ENCODE measurements around the gene ADAD2. TPM values are rescaled to one million over a fixed set of nuclear protein-coding genes. Genes with fewer than 3 reads are reported as not detected.
A peak's percentile ranks its signal among the peaks of the same experiment; 100 is the strongest.

ADAD2 gene
- total RNA-seq, 4 donors from 2014 or later, result 1.1 to 4.2 (median 1.9) TPM; not detected in 1

DNA sequence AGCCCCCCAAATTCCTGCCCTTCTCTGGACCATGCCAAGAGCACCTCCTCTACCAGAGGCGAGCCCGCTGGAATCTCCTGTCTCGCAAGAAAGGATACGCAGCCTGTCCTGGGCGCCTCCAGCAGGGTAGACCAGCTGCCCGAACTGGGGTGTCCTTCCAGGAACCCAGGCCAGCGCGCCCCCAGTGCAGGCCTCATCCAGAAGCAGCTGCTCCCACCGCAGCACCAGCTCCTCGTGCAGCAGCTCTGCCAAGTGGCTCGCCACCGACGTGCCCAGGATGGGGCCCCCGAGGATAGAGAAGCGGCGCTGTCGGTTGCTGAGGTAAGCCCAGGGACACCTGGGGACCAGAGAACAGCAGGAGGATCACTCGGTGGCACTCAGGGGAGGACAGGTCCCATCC lies 8.9 kb upstream of the ADAD2 start:
- TF ChIP-seq POLR2A (IDR thresholded peaks at IDR 0.05) (no peak), CTCF (IDR thresholded peaks at IDR 0.05) (no peak)
- H3K4me3 ChIP-seq, result no peak overlapping the region
- no peak for DNase-seq
- H3K27me3 ChIP-seq, result no peaks in the 10 kb centered on the region
- intact Hi-C loops (cut with DNase I), result loop anchor here (10.0 kb wide), 1 partner anchor 97 kb away; no protein-coding TSS in a partner anchor
- H3K4me1 ChIP-seq, result peaks cover 19 to 65% (median 23%) of the 10 kb centered on the region in 3 donors
- WGBS, 2 donors, result no CpG with 5 or more reads among the region's 18 CpGs
- no peaks in the 10 kb centered on the region for H3K9me3 ChIP-seq
- H3K36me3 ChIP-seq, result peaks cover 22 to 74% (median 31%) of the 10 kb centered on the region in 3 donors
- no peak overlapping the region for H3K27ac ChIP-seq

- Histone ChIP-seq H3K9me3 (no peaks in the 10 kb centered on the region), H3K4me3 (no peak overlapping the region), H3K4me1 (peaks cover 13 to 60% (median 15%) of the 10 kb centered on the region in 3 donors), H3K27me3 (no peaks in the 10 kb centered on the region), H3K27ac (peak overlapping the region in 1 of 4 donors; percentile 91), H3K36me3 (peaks cover 22 to 73% (median 31%) of the 10 kb centered on the region in 3 donors)
- TF ChIP-seq CTCF (IDR thresholded peaks at IDR 0.05) (no peak), POLR2A (IDR thresholded peaks at IDR 0.05) (no peak)
- no peak for DNase-seq
- WGBS, 2 donors, result 94 to 95% methylated on average over 11 to 15 of the region's 26 CpGs
- intact Hi-C loops (cut with DNase I), result loop anchor here (10.0 kb wide), 1 partner anchor 98 kb away; no protein-coding TSS in a partner anchor
These were observed 8.0 kb upstream of the ADAD2 start for GRCh38 chr16:84182680-84183571.

DNA sequence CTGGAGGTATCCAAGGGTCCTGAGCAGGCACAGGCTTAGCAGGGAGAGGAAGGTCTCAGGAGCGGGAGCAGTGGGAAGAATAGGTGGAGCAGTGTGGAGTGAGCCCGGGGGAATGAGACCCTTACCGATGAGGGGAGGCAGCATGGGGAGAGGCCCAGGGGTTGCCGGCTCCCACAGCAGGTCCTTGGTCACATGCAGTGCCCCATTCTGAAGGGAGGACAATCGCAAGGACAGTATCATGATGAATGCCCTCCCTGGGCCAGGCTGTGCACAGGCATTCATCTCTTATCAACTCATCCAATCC lies 7.4 kb upstream of the ADAD2 start:
- 93 to 96% methylated on average over 5 of the region's 5 CpGs for WGBS, 2 donors
- intact Hi-C loops (cut with DNase I), result loop anchor here (10.0 kb wide), 1 partner anchor 99 kb away; no protein-coding TSS in a partner anchor
- peaks cover 22 to 67% (median 31%) of the 10 kb centered on the region in 3 donors for H3K36me3 ChIP-seq
- H3K4me1 ChIP-seq, result peaks cover 12 to 54% (median 13%) of the 10 kb centered on the region in 3 donors
- H3K27me3 ChIP-seq, result no peaks in the 10 kb centered on the region
- H3K9me3 ChIP-seq, result no peaks in the 10 kb centered on the region
- no peak for DNase-seq
- peak overlapping the region in 2 of 4 donors; percentile 47 to 91 for H3K27ac ChIP-seq
- TF ChIP-seq POLR2A (IDR thresholded peaks at IDR 0.05), result no peak
- no peak for TF ChIP-seq CTCF (IDR thresholded peaks at IDR 0.05)
- H3K4me3 ChIP-seq, result no peak overlapping the region

DNA sequence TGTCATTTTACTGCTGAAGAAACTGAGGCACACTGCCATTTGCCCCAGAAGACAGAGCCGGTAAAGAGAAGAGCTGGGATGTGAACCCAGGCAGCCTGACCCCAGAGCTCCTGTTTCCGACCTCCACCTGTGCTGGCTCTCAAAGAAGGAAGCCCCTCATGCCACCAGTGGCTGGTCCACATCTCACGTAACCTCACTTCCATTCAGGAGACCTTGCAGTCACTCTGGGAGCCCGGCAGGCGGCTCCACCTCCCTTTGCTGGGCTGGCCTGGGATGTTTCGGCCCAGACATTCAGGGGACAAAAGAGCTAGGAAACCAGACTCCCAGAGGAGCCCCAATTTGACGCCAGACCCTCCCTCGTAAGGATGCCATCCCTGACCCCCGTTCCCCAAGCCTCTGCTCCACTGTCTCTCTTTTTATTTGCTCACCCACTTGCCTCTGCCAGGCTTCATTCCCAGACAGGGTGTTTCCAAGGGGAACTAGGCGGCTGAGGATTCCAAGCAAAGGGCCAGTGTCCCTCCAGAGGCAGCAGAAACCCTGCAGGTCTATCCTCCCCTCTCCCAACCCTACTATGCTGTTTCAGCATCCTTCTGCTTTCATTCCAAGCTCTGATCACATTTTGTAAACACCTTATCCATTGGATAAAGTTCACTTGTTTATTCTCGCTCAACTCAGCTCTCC lies 6.9 kb upstream of the ADAD2 start:
- Histone ChIP-seq H3K9me3 (no peaks in the 10 kb centered on the region), H3K4me3 (no peak overlapping the region), H3K36me3 (peaks cover 22 to 62% (median 30%) of the 10 kb centered on the region in 3 donors), H3K4me1 (peaks cover 12 to 53% (median 13%) of the 10 kb centered on the region in 3 donors), H3K27me3 (no peaks in the 10 kb centered on the region), H3K27ac (peak overlapping the region in 2 of 4 donors; percentile 47 to 91)
- no peak for DNase-seq
- intact Hi-C loops (cut with DNase I), result loop anchor here (10.0 kb wide), 1 partner anchor 99 kb away; no protein-coding TSS in a partner anchor
- WGBS, 2 donors, result 86 to 87% methylated on average over 8 to 11 of the region's 11 CpGs
- TF ChIP-seq CTCF (IDR thresholded peaks at IDR 0.05) (peak in 3 of 6 experiments; percentile 9 to 48 (median 15)), POLR2A (IDR thresholded peaks at IDR 0.05) (no peak)

All from esophagus squamous epithelium (tissue), 5 donors.